GM19452 (cell line): ENCODE data around the gene CSKMT.

Experiments used
- ATAC-seq: cut with Tn5 transposase; IDR thresholded peaks from one replicate; pipeline ENCODE4 v1.9.1; 2021; ENCODE audit not compliant: unreplicated experiment

Gene CSKMT

GRCh38 chr11:62715150-62716130 is 50.3 kb downstream of the CSKMT start:
- ATAC-seq: no peak

GRCh38 chr11:62716206-62716605 is 51.1 kb downstream of the CSKMT start:
- ATAC-seq: no peak

- ATAC-seq: no peak
Measured at GRCh38 chr11:62716816-62717215, 51.7 kb downstream of the CSKMT start.
